NCI-H1417 treated with DMSO at 0.1 percent for 48 hours (cell line): ENCODE data around the gene PDE3A.

ENCODE experiments used
- DNase-seq: peaks from one replicate; lab custom pipeline; 2025; lab: John Stamatoyannopoulos, UW

The PDE3A gene

DNA sequence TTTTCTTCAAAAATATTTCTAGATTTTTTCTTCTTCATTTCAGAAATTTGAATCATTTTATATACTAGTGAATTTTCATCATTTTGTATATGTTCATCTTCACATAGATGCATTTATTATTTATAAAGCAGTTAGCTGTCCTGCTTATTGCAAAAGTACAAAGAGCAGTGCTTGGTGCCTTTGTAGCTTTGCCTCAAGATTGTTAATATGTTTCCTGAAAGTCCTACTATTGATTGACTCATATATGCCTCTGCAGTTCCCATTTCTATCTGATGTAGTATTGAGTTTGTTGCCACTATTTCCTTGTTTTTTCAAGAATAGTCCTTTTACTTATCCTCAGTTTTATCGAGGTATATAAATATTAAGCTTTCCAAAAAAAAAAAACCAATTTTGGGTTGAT is 89.7 kb downstream of the PDE3A start:
- DNase-seq: no peak

DNA sequence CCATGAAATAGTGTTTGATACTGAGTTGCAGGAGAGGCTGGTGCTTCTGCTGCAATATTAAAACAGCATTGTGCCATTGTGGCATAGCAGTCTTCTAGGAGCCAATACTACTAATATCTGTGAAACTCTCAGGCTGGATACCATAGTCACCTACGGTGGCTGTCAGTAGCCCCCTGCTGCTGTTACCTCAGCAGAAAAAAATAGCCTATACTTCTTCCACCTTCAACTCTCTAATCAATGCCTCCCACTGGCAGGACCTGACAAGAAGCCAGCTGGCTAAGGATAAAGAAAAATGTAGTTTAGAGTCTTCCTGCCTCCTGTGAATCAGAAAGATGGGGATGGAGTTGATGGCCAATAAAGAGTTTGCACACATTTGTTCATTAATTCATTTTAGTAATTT is 91.6 kb downstream of the PDE3A start:
- no peak for DNase-seq

DNA sequence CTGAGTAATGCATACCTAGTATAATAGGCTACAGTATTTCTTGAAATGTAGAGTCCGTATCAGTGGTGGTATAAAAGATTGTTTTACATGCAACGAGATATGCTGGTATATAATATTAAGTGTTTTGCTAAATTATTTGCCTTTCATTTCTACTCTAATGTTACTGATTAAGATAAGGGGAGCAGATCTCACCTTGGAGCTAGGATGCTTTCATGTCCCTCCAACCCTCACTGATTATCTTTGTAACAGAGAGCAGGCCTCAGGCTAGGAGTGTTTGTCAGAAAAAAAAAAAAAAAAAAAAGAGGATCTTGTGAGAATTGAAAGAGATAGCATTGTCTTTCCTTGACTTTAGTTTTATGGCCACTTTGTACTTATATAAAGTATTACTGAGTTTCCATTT is 92.6 kb downstream of the PDE3A start:
- no peak for DNase-seq

DNA sequence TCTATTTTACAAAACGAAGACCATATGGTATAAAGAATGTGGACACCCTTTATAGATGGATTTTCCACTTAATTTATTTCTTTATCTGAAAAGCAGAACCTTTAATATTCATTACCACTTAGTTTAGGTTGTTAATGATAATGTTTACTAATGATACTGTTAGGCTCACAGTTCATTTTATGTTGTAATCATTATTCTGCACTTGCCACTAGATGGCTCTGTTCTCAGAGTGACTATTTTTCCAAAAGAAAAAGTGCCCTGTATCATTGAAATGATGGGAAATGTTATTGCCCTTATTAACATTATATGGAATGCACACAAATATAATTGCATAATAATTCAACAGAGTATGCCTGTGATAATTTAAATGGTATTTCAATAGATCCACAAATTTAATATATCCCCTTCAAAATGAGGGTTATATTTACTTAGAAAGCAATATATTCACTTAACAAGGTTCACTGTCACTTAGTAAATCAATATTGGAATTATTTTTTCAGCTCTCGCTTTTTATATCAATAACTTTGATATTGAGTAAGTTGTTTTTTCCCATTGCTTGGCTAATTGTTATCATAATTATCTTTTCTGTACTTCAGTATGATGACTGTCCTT is 95.7 kb downstream of the PDE3A start:
- DNase-seq: no peak

DNA sequence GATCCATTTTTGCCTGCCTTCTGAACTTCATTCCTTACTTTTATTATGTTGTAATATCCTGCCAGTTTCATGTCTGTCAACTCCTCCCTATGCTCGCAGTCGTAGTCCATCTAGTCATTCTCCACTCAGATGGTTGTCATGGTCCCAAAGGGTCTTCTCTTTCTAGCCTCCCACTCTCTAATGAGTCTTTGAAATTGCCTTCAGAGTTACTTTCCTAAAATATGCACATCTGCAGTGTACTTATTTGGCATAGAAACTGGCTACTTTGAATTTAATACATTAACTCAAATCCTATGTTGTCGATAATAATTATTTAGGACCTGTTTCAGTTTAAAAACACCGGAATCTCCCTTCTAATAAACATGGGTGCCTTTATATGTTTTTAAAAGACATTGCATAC is 101.0 kb downstream of the PDE3A start:
- DNase-seq: no peak

DNA sequence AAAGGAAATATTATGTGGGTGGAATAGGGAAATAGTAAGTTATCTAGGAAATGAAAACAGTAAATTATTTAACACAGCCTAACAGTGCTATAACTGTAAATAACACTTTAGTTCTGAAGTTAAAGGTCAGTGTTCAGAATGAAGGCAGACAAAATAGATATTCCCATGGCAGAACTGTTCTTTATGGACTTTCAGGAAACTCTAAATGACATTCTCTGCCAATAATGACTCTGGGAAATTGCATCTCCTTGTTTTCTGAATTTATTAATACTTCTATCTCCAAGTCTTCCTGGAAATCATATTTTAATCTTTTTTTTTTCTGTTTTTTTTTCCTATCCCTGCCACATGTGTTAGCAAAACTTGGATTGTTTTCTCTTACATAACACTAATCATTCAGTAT is 101.4 kb downstream of the PDE3A start:
- DNase-seq: no peak

DNA sequence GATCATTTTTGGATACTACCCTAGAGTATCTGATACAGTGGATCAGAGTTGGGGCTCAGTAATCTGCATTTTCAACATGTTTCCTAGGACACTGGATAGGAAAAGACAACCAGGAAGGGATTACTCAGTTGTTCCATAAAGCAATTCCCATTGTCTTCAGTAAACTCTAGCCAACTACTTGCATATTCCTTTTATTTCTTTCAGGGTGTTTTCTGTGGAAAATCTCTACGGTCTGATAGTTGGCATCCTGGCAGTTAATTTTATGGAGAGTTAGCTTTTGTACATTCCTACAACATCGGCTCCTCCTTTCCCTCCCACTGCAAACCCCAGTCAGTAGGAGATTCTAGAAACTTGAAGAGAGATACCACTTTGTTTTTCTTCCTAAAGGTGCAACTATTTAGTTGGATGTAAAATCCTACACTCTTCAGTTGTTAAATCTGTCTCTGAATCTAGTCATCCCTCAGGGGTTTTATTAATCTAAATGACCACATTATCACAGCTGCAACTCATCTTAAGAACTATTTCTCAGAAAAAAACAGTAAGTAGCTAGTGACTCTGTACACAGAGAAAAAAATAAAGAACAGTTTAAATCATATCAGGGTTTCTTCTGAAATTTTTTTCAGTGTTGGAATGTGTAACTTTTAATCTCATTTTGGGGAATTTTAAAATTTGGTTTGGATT is 103.9 kb downstream of the PDE3A start:
- no peak for DNase-seq

DNA sequence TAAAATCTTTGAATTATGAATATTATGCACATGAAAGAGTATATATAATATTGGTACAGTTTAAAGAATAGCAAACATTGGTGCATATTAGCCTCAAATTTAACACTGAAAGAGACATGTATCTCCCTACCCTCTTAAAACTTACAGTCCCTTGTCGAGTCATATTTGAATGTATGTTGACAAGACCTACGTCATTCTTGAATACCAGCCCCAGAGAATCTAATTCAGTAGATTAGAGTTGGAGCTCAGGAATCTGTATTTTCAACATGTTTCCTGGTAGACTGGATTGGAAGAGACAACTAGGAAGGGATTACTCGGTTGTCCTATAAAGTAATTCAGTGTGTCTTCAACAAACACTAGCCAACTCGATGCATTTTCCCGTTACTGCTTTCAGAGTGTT is 104.8 kb downstream of the PDE3A start:
- no peak for DNase-seq

DNA sequence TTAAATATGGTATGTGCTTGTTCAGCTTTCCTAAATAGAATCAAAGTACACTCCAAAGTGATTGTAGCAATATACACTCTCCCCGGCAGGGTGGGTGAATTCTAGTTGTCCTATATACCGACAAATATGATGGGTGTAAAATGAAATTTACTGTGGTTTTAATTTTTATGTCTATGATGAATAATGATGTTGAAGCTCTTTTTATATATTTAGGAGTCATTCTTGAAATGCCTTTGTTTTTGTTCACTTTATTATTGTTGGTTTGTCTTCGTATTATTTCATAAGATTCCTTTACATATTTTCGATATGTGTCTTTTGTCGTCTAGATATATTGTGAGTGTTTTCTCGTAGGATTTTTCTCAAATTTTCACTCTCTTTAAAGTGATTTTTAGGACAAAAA is 105.7 kb downstream of the PDE3A start:
- DNase-seq: no peak

DNA sequence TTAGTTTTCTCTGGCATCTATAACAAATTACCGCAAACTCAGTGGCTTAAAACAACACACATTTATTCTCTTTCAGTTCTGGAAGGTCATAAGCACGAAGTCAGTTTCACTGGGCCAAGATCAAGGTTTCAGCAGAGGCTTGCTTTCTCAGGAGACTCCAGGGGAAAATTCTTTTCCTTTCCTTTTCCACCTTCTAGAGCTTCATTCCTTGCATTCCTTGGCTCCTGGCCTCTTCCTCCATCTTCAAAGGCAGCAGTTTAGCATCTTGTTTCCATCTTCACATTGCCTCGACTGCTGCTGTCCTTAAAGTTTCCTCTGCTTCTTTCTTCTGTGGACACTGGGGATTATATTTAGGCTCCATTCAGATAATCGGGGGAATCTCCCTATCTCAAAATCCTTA is 106.1 kb downstream of the PDE3A start:
- DNase-seq: no peak

DNA sequence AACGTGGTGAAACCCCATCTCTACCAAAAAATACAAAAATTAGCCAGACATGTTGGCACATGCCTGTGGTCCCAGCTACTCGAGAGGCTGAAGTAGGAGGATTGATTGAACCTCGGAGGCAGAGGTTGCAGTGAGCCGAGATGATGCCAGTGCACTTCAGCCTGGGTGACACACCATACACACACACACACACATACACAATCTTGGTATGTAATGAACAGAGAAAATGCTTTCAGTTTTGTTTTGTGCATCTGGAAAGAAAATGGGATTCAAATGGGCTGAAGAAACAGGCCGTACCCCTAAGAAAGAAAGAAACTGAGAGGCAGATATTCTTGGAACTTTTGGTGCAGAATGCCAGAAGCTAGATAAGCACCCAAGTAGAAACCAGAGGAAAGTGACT is 107.2 kb downstream of the PDE3A start:
- DNase-seq: no peak

DNA sequence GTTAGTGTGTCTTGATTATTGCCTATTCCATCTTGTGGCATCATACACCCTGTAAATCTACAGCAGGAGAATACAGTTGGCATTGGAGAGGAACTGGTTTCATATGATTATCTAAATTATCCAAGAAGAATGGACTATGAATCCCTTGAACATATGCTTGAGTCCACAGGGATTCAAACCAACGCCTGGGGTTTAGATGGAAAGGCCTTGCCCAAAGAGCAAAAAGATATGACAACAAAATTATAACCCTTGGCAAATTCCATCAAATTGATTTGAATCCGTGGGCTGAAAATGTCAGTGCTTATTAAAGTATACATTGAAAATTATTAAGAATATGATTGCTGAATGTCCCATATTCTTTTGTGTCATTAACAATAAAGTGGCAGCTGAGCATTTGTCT is 108.2 kb downstream of the PDE3A start:
- no peak for DNase-seq

DNA sequence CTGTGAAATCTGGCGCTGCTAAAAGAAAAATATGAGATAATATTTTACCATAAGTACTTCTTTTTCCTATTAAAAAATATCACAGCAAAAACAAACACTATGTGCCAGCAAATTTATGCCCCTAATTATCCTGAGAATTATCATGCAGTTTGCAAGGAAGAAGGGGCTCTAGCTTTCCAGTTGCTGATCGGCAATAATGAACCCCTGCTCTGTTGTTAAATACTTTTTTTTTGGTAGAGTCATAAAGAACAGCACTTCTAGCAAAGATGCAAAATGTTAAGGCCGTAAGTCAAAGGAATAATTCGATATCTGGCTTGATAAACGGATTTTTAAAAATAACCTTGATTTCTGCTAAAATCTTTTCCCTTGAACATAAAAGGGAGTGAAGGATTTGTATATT is 108.9 kb downstream of the PDE3A start:
- no peak for DNase-seq

DNA sequence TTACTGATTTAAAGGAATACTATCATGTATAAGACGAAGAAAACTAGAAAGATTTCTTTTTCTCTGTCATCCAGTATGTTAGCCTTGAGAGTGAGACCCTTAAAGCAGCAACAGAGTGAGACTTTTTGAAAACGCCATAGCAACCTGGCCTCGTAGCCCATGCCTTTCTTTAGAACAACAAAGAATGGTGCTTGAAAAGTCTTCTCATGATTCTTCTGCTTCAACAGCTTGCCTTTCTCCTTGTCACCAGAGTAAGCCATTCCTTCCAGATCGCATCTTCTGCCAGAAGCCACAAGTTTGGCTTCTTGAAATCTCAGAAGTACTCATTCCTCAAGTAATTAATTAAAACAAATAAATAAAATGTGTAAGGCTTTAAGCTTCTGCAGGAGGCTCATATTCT is 109.3 kb downstream of the PDE3A start:
- DNase-seq: no peak

DNA sequence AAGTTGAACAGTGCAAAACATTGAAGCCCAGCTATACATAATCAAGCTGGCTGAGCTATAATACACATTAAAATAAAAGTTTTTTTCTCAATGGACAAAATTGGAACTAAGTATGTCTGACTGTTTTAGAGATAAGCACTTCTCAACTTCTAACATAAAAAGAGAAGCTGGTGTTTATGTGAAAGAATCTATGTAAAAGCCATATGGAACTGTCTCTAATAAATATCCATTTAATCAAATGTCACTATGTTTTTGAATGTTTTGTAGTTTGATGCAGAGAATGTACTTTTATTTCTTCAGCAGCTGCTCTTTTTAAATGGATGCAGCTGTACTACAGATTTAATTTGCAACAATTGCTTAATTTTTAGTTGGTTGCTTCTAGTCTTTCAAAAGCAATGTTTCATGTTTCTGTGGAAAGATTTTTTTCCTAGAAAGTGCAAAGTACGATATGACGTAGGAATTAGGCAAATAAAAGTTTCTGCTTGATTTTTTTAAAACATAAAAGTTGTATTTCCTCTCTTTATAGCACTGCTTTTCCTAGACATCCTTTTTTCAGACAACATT is 114.2 kb downstream of the PDE3A start:
- DNase-seq: no peak

DNA sequence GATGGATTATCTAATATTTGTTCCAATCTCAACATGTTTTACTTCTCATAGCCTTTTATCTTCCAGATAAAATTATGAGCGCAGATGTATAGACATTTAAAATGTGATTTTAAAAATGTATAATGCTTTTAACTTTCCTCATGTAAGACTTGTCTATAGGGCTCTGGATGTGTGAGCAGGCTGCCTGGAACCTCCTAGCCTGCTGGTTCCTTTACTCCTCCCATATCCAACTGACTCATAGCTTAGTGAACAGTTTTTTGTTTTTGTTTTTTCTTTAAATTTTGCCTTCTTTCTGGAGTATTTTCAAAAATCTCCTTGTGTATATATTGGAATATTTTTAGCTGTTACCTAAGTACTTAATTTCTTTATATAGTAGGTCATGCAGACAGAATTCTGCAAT is 115.4 kb downstream of the PDE3A start:
- DNase-seq: no peak

DNA sequence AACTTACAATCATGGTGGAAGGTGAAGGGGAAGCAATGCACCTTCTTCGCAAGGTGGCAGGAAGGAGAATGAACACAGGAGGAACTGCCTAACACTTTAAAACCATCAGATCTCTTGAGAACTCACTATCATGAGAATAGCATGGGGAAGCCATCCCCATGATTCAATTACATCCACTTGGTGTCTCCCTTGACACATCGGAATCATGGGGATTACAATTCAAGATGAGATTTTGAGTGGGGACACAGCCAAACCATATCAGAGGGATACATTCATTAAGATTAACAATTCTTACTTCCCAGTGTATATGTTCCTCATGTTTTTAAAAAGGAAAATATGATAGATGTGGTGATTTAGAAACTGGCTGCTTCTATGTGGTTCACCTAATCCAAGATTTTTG is 117.9 kb downstream of the PDE3A start:
- DNase-seq: no peak

DNA sequence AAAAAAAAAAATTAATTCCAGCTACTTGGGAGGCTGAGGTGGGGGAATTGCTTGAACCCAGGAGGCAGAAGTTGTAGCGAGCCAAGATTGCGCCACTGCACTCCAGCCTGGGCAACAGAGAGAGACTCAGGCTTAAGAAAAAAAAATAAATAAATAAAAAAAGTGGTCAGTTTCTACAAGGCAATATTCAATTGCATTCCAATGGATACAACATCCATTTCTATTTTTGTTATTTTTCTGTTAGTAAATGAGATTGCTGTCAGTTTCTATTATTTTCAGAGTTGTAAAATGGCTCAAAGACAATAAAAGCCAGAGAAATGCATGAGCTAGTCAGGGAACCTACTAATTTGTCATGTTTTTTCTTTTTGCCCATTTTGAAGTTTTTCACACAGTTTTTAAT is 119.2 kb downstream of the PDE3A start:
- DNase-seq: no peak

DNA sequence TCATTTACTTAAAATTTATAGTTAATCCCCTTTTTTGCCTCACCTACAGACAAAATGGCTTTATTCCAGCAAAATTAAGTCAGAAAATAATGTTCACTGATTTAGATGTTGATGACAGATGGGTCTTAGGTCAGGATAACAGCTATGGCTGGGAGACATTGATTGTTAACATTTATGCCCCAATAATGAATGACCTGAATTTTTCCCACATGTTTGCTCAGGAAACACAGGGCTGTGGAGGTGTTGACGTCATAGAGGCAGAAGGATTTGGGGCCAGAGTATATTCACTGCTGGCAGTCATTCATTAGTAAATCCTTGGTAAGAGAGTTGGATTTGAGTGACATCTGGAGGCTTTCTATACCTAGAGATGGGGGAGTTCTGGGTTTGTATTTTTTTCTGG is 121.3 kb downstream of the PDE3A start:
- no peak for DNase-seq

DNA sequence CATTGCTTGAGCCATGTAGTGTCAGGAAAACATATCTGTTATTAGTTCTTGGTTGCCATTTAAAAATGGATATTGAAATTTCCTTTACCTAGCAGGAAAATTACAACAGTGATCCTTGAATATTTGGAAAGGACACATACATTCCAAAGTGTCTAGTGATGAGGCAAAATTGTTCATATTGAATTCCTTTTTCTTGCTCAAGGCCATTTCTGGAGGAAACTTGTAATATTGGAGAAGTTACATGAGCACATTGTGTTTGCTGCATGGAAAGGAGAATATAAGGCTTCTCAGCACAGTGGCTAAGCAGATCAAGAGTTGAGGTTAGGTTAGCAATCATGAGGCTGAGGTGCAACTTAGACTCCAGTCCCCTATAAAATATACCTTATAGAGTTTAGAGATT is 121.9 kb downstream of the PDE3A start:
- DNase-seq: no peak

DNA sequence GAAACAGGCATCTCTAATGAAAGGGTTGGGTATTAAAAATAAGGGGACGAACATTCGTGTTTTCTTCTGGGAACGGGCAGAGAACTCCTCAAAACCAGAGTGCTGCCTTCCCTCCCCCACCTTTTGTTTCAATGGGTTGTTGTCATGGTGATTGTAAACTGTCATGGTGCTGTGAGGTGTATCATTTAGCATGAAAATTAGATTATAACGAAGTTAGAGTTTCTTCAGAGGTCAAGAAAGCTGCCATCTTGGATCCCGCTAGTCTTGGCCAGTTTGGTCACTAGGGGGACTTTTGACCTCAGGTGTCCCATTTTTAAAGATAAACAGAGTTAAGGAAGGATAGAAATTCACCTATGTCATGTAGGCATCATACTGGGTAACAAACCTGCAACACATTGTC is 123.0 kb downstream of the PDE3A start:
- DNase-seq: no peak

DNA sequence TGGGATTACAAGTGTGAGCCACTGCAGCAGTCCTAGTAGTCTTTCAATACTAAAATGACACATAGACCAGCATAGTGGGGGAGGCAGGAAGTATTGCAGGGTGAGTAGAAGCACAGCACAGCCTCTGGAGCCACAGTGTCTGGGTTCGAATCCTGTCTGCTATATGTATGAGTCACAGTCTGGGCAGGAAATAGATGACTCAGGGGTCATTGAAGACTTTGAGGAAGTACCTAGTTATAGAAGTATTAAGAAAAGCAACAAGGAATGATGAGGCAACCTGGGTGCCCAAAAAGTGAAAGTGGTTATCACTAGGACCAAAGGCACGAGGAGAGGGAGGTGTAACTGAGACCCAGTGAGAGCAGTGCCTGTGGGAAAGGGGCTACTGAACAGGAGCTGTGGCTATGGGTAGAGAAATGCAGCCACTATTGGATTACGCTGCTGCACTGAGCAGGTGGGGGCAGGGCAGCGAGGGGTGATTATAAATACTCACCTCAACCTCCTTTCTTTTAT is 124.0 kb downstream of the PDE3A start:
- DNase-seq: no peak

DNA sequence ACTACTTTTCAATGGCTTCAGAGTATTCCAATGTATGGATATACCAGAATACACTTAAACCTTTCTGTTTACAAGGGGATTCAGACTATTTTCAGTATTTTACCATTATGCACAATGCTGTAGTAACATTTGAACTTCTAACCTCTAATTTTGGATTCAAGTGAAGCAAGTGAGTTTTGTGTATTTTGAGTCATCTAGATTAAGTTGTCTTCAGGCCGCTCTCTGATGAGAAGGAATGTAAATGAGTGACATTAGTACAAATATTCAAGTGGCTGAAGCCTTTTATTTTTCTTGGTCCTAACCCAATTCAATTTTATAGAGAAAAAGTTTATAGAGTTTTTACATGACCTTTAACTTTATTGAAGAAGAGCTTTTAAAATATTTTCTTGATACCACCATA is 125.6 kb downstream of the PDE3A start:
- no peak for DNase-seq

DNA sequence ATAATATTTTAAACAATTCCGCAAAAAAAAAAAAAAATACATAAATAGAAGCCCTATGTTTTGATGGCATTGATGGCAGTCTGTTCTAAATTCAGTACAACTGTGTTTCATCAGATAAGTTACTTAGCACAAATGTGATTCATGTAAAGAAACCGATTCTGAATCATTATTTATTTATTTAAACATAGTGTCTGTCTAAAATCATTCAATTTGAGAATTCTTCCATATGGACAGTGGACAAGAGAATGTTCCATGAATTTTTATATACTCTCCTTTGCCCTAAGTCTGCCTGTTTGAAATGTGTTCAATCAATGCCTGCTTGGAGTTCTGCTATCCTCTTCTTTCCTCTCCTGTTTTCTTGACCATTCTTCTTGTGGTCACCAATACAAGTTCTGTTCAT is 126.5 kb downstream of the PDE3A start:
- DNase-seq: no peak
